ENCODE data around the gene RANBP1. TPM values are rescaled to one million over a fixed set of nuclear protein-coding genes. Genes with fewer than 3 reads are reported as not detected.
A peak's percentile ranks its signal among the peaks of the same experiment; 100 is the strongest.

RANBP1 gene
- total and polyA plus RNA-seq, 9 donors, result 106 to 129 (median 116) TPM

- WGBS (ENCODE audit: insufficient coverage), result 77% methylated on average over 7 of the region's 11 CpGs
- Histone ChIP-seq H3K9me3 (replicated peaks; ENCODE audit: control insufficient read depth, low read depth, low read length) (no peaks in the 10 kb centered on the region), H3K4me1 (ENCODE audit: control insufficient read depth, insufficient read depth, low read length) (peaks cover 11% of the 10 kb centered on the region), H3K4me3 (ENCODE audit: low read length) (no peak overlapping the region), H3K36me3 (ENCODE audit: control insufficient read depth, insufficient read depth, low read length) (no peaks in the 10 kb centered on the region), H3K27ac (ENCODE audit: low read length) (no peak overlapping the region), H3K27me3 (ENCODE audit: control insufficient read depth, insufficient read depth, low read length) (peaks cover 3% of the 10 kb centered on the region)
- DNase-seq, result no peak
These were observed 57.3 kb downstream of the RANBP1 start for GRCh38 chr22:20173246-20173645.

DNA sequence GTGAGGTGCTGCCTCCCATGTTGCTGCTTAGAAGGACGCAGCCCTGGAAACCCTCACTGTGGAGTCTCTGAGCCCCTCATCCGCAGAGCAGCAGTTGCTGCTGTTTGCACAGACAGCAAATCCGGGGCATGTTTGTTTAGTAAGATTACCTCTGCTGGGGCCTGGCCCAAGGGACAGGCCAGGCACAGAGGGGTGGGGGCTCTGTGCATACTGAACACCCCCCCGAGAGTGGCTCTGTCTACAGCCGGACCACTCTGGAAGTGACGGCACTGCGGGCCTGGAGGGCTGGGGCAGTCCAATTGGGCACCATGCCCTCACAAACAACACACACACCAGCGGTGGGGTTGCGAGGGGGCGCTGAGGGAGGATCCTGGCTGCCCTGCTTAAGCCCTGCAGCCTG, 57.9 kb downstream of the RANBP1 start:
- Histone ChIP-seq H3K4me1 (ENCODE audit: control insufficient read depth, insufficient read depth, low read length) (peaks cover 11% of the 10 kb centered on the region), H3K27ac (ENCODE audit: low read length) (no peak overlapping the region), H3K36me3 (ENCODE audit: control insufficient read depth, insufficient read depth, low read length) (no peaks in the 10 kb centered on the region), H3K4me3 (ENCODE audit: low read length) (no peak overlapping the region), H3K27me3 (ENCODE audit: control insufficient read depth, insufficient read depth, low read length) (peaks cover 3% of the 10 kb centered on the region), H3K9me3 (replicated peaks; ENCODE audit: control insufficient read depth, low read depth, low read length) (no peaks in the 10 kb centered on the region)
- WGBS (ENCODE audit: insufficient coverage), result 64% methylated on average over 8 of the region's 10 CpGs
- no peak for DNase-seq

DNA sequence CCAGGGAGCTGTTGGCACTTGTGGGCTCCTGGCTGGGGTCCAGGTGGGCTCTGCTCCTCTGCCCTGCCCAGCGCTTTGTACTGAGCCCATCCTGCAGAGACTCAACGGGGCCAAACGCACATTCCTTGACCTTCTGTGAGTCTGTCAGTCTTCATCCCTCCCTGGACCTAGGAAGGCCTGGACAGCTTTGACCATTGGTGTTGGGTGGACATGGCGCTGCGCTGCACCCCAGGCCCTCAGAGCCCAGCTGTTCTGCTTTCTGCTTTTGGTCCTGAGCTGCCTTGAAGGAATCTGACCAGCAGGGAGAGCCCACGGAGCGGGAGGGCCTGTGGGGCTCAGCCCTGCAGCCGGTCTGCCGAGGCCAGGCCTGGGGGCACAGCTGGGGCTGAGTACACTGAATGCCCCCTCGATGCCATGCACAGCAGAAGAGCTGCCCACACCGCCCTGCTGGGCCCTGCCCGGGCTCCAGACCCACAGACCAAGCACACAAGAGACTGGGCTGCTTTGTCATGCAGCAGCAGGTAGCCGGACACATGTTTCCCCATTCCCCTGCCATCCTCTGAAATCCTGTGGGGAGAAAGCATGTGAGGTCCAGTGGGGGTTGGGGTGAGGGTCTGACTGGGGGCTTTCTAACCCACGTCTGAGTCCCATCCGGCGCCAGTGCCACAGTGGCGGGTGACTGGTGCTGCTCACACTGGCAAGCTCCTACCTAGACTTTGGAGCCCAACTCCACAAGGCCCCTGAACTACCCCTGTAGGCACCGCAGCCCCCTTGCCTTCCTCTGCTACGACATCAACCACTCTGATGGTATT, 59.1 kb downstream of the RANBP1 start:
- Histone ChIP-seq H3K27me3 (ENCODE audit: control insufficient read depth, insufficient read depth, low read length) (peaks cover 3% of the 10 kb centered on the region), H3K36me3 (ENCODE audit: control insufficient read depth, insufficient read depth, low read length) (no peaks in the 10 kb centered on the region), H3K9me3 (replicated peaks; ENCODE audit: control insufficient read depth, low read depth, low read length) (no peaks in the 10 kb centered on the region), H3K4me1 (ENCODE audit: control insufficient read depth, insufficient read depth, low read length) (peaks cover 11% of the 10 kb centered on the region), H3K27ac (ENCODE audit: low read length) (no peak overlapping the region), H3K4me3 (ENCODE audit: low read length) (no peak overlapping the region)
- peak; percentile 35 for DNase-seq
- WGBS (ENCODE audit: insufficient coverage), result 66% methylated on average over 17 of the region's 19 CpGs

- H3K9me3 ChIP-seq (replicated peaks; ENCODE audit: control insufficient read depth, low read depth, low read length), result no peaks in the 10 kb centered on the region
- no peak for DNase-seq
- H3K27ac ChIP-seq (ENCODE audit: low read length), result no peak overlapping the region
- H3K36me3 ChIP-seq (ENCODE audit: control insufficient read depth, insufficient read depth, low read length), result no peaks in the 10 kb centered on the region
- WGBS (ENCODE audit: insufficient coverage), result 22% methylated on average over 4 of the region's 12 CpGs
- H3K4me3 ChIP-seq (ENCODE audit: low read length), result no peak overlapping the region
- H3K4me1 ChIP-seq (ENCODE audit: control insufficient read depth, insufficient read depth, low read length), result peaks cover 11% of the 10 kb centered on the region
- H3K27me3 ChIP-seq (ENCODE audit: control insufficient read depth, insufficient read depth, low read length), result peaks cover 3% of the 10 kb centered on the region
These were observed 59.6 kb downstream of the RANBP1 start for GRCh38 chr22:20175597-20175900.

DNA sequence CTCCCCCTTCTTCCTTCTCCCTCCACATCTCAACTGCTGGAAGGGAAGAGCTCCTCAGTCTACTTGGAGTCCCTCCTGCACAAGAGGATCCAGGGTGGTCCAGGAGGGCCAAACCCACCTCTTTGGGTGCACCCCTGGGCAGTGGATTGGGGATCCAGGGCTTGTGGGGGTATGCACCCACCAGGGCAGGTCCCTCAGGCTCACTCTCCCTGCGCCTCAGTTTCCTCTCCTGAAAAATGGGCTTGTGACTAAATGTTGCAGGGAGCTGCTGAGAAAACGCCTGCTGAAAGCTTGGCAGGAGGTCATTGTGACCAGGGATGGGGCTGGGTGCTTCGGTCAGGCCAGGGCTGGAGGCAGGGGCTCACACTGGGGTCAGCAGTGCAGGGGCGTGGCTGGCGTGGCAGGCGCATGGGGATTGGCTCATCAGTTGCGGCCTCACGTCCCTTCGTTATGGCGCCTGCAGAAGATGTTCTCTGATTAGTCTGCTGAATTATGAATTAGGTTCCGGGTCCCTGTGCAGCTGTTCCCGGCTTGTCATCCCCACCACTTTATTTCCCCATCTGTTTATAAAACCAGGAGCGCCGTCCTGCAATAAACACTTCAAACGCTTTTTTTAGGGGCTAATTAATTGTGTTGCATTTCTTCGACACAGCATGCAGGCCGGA, 60.6 kb downstream of the RANBP1 start:
- no peak overlapping the region for H3K4me3 ChIP-seq (ENCODE audit: low read length)
- peaks cover 21% of the 10 kb centered on the region for H3K4me1 ChIP-seq (ENCODE audit: control insufficient read depth, insufficient read depth, low read length)
- peaks cover 3% of the 10 kb centered on the region for H3K27me3 ChIP-seq (ENCODE audit: control insufficient read depth, insufficient read depth, low read length)
- no peak for DNase-seq
- no peaks in the 10 kb centered on the region for H3K36me3 ChIP-seq (ENCODE audit: control insufficient read depth, insufficient read depth, low read length)
- H3K9me3 ChIP-seq (replicated peaks; ENCODE audit: control insufficient read depth, low read depth, low read length), result no peaks in the 10 kb centered on the region
- WGBS (ENCODE audit: insufficient coverage), result 61% methylated on average over 15 of the region's 17 CpGs
- H3K27ac ChIP-seq (ENCODE audit: low read length), result no peak overlapping the region

Other genes with a start within 250 kb of the RANBP1 start
- gene COMT, start 174.3 kb upstream of the RANBP1 start, total RNA-seq, result 61.9 TPM
- gene COMT, start 174.3 kb upstream of the RANBP1 start, polyA plus RNA-seq (ENCODE audit: insufficient read depth in 1 of 8, insufficient read length in 8 of 8, low replicate concordance in 1 of 8), result 100 to 1,000 TPM in 1 of 8 donors, 10 to 100 TPM in 7; 77.1 to 104 (median 81.6) TPM
- gene TXNRD2, start 174.3 kb upstream of the RANBP1 start, total RNA-seq, result 17.0 TPM
- 10 to 100 TPM; 14.1 to 21.5 (median 17.9) TPM for gene TXNRD2, start 174.3 kb upstream of the RANBP1 start, polyA plus RNA-seq (ENCODE audit: insufficient read depth in 1 of 8, insufficient read length in 8 of 8, low replicate concordance in 1 of 8)
- gene ARVCF, start 99.3 kb upstream of the RANBP1 start, total RNA-seq, result 62.5 TPM
- gene ARVCF, start 99.3 kb upstream of the RANBP1 start, polyA plus RNA-seq (ENCODE audit: insufficient read depth in 1 of 8, insufficient read length in 8 of 8, low replicate concordance in 1 of 8), result 100 to 1,000 TPM in 2 of 8 donors, 10 to 100 TPM in 6; 55.5 to 117 (median 88.9) TPM
- 10.9 TPM for gene TANGO2, start 95.0 kb upstream of the RANBP1 start, total RNA-seq
- 10 to 100 TPM in 3 of 8 donors, 1 to 10 TPM in 5; 7.7 to 11.6 (median 9.0) TPM for gene TANGO2, start 95.0 kb upstream of the RANBP1 start, polyA plus RNA-seq (ENCODE audit: insufficient read depth in 1 of 8, insufficient read length in 8 of 8, low replicate concordance in 1 of 8)
- gene DGCR8, start 35.9 kb upstream of the RANBP1 start, total RNA-seq, result 27.1 TPM
- 10 to 100 TPM; 31.7 to 48.7 (median 39.6) TPM for gene DGCR8, start 35.9 kb upstream of the RANBP1 start, polyA plus RNA-seq (ENCODE audit: insufficient read depth in 1 of 8, insufficient read length in 8 of 8, low replicate concordance in 1 of 8)
- gene TRMT2A, start 1.1 kb downstream of the RANBP1 start, total RNA-seq, result 44.2 TPM
- gene TRMT2A, start 1.1 kb downstream of the RANBP1 start, polyA plus RNA-seq (ENCODE audit: insufficient read depth in 1 of 8, insufficient read length in 8 of 8, low replicate concordance in 1 of 8), result 10 to 100 TPM; 32.2 to 54.6 (median 47.1) TPM
- 13.7 TPM for gene ZDHHC8, start 15.7 kb downstream of the RANBP1 start, total RNA-seq
- gene ZDHHC8, start 15.7 kb downstream of the RANBP1 start, polyA plus RNA-seq (ENCODE audit: insufficient read depth in 1 of 8, insufficient read length in 8 of 8, low replicate concordance in 1 of 8), result 10 to 100 TPM; 34.8 to 52.8 (median 42.7) TPM
- gene CCDC188, start 35.0 kb downstream of the RANBP1 start, total RNA-seq, result 0.93 TPM
- gene CCDC188, start 35.0 kb downstream of the RANBP1 start, polyA plus RNA-seq (ENCODE audit: insufficient read depth in 1 of 8, insufficient read length in 8 of 8, low replicate concordance in 1 of 8), result 1 to 10 TPM in 6 of 8 donors, under 1 TPM in 2; 0.84 to 2.8 (median 1.7) TPM
- 7.3 TPM for gene RTN4R, start 152.2 kb downstream of the RANBP1 start, total RNA-seq
- gene RTN4R, start 152.2 kb downstream of the RANBP1 start, polyA plus RNA-seq (ENCODE audit: insufficient read depth in 1 of 8, insufficient read length in 8 of 8, low replicate concordance in 1 of 8), result 10 to 100 TPM in 7 of 8 donors, 1 to 10 TPM in 1; 9.2 to 19.0 (median 13.9) TPM
- 72.1 TPM for gene DGCR6L, start 204.0 kb downstream of the RANBP1 start, total RNA-seq
- gene DGCR6L, start 204.0 kb downstream of the RANBP1 start, polyA plus RNA-seq (ENCODE audit: insufficient read depth in 1 of 8, insufficient read length in 8 of 8, low replicate concordance in 1 of 8), result 100 to 1,000 TPM in 2 of 8 donors, 10 to 100 TPM in 6; 60.9 to 152 (median 81.1) TPM

All from muscle of leg (tissue), 11 donors.